Measurements from ENCODE around the gene KIAA0319L.

Gene KIAA0319L

GRCh38 chr1:35569936-35570335, 12.7 kb upstream of the KIAA0319L start:
- no peak overlapping the region for H3K4me2 ChIP-seq (ENCODE audit: low read length)
- no peak overlapping the region for H3K4me3 ChIP-seq (ENCODE audit: low read length)
- no peaks in the 10 kb centered on the region for H3K9me3 ChIP-seq (replicated peaks; ENCODE audit: low read length)
- peaks cover 11% of the 10 kb centered on the region for H3K4me1 ChIP-seq (ENCODE audit: control insufficient read depth, insufficient read depth, low read length)
- H3K9ac ChIP-seq (ENCODE audit: low read depth, low read length) = no peak overlapping the region
- H3K36me3 ChIP-seq (ENCODE audit: insufficient read depth, low read length) = peaks cover 16% of the 10 kb centered on the region
- H3K27me3 ChIP-seq (ENCODE audit: control insufficient read depth, insufficient read depth, low read length) = peaks cover 8% of the 10 kb centered on the region

GRCh38 chr1:35568975-35569395, 11.8 kb upstream of the KIAA0319L start:
- Histone ChIP-seq H3K27me3 (ENCODE audit: control insufficient read depth, insufficient read depth, low read length) (peaks cover 8% of the 10 kb centered on the region), H3K9me3 (replicated peaks; ENCODE audit: low read length) (no peaks in the 10 kb centered on the region), H3K36me3 (ENCODE audit: insufficient read depth, low read length) (peaks cover 23% of the 10 kb centered on the region), H3K4me2 (ENCODE audit: low read length) (no peak overlapping the region), H3K4me3 (ENCODE audit: low read length) (no peak overlapping the region), H3K4me1 (ENCODE audit: control insufficient read depth, insufficient read depth, low read length) (peaks cover 11% of the 10 kb centered on the region), H3K9ac (ENCODE audit: low read depth, low read length) (no peak overlapping the region)

- H3K27me3 ChIP-seq (ENCODE audit: control insufficient read depth, insufficient read depth, low read length) = peaks cover 8% of the 10 kb centered on the region
These were observed 10.8 kb upstream of the KIAA0319L start for GRCh38 chr1:35567947-35568558.

GRCh38 chr1:35565742-35566133, 8.5 kb upstream of the KIAA0319L start:
- no peak overlapping the region for H3K4me3 ChIP-seq (ENCODE audit: low read length)
- peaks cover 16% of the 10 kb centered on the region for H3K4me1 ChIP-seq (ENCODE audit: control insufficient read depth, insufficient read depth, low read length)
- H3K9me3 ChIP-seq (replicated peaks; ENCODE audit: low read length) = no peaks in the 10 kb centered on the region
- H3K9ac ChIP-seq (ENCODE audit: low read depth, low read length) = no peak overlapping the region
- H3K4me2 ChIP-seq (ENCODE audit: low read length) = no peak overlapping the region
- no peaks in the 10 kb centered on the region for H3K27me3 ChIP-seq (ENCODE audit: control insufficient read depth, insufficient read depth, low read length)
- H3K36me3 ChIP-seq (ENCODE audit: insufficient read depth, low read length) = peaks cover 55% of the 10 kb centered on the region

More at GRCh38 chr1:35567947-35568558, 10.8 kb upstream of the KIAA0319L start:
- Histone ChIP-seq H3K9me3 (replicated peaks; ENCODE audit: low read length) (no peaks in the 10 kb centered on the region), H3K9ac (ENCODE audit: low read depth, low read length) (no peak overlapping the region), H3K4me3 (ENCODE audit: low read length) (no peak overlapping the region), H3K4me2 (ENCODE audit: low read length) (no peak overlapping the region), H3K4me1 (ENCODE audit: control insufficient read depth, insufficient read depth, low read length) (peaks cover 8% of the 10 kb centered on the region), H3K36me3 (ENCODE audit: insufficient read depth, low read length) (peaks cover 31% of the 10 kb centered on the region)

GRCh38 chr1:35564884-35565741, 7.9 kb upstream of the KIAA0319L start:
- peaks cover 21% of the 10 kb centered on the region for H3K4me1 ChIP-seq (ENCODE audit: control insufficient read depth, insufficient read depth, low read length)
- H3K9me3 ChIP-seq (replicated peaks; ENCODE audit: low read length) = no peaks in the 10 kb centered on the region
- H3K27me3 ChIP-seq (ENCODE audit: control insufficient read depth, insufficient read depth, low read length) = no peaks in the 10 kb centered on the region
- H3K36me3 ChIP-seq (ENCODE audit: insufficient read depth, low read length) = peaks cover 56% of the 10 kb centered on the region
- no peak overlapping the region for H3K4me2 ChIP-seq (ENCODE audit: low read length)
- no peak overlapping the region for H3K9ac ChIP-seq (ENCODE audit: low read depth, low read length)
- no peak overlapping the region for H3K4me3 ChIP-seq (ENCODE audit: low read length)

- H3K4me2 ChIP-seq (ENCODE audit: low read length) = no peak overlapping the region
- H3K36me3 ChIP-seq (ENCODE audit: insufficient read depth, low read length) = peaks cover 56% of the 10 kb centered on the region
- H3K9me3 ChIP-seq (replicated peaks; ENCODE audit: low read length) = no peaks in the 10 kb centered on the region
- H3K4me3 ChIP-seq (ENCODE audit: low read length) = no peak overlapping the region
- H3K4me1 ChIP-seq (ENCODE audit: control insufficient read depth, insufficient read depth, low read length) = peaks cover 23% of the 10 kb centered on the region
- no peak overlapping the region for H3K9ac ChIP-seq (ENCODE audit: low read depth, low read length)
- H3K27me3 ChIP-seq (ENCODE audit: control insufficient read depth, insufficient read depth, low read length) = no peaks in the 10 kb centered on the region
These were observed 7.1 kb upstream of the KIAA0319L start for GRCh38 chr1:35564037-35564883.

- Histone ChIP-seq H3K4me3 (ENCODE audit: low read length) (no peak overlapping the region), H3K4me1 (ENCODE audit: control insufficient read depth, insufficient read depth, low read length) (peaks cover 26% of the 10 kb centered on the region), H3K9me3 (replicated peaks; ENCODE audit: low read length) (no peaks in the 10 kb centered on the region), H3K4me2 (ENCODE audit: low read length) (no peak overlapping the region), H3K9ac (ENCODE audit: low read depth, low read length) (no peak overlapping the region), H3K27me3 (ENCODE audit: control insufficient read depth, insufficient read depth, low read length) (no peaks in the 10 kb centered on the region), H3K36me3 (ENCODE audit: insufficient read depth, low read length) (peaks cover 56% of the 10 kb centered on the region)
These were observed 6.0 kb upstream of the KIAA0319L start for GRCh38 chr1:35563166-35563565.

GRCh38 chr1:35561972-35562680, 4.9 kb upstream of the KIAA0319L start:
- H3K4me1 ChIP-seq (ENCODE audit: control insufficient read depth, insufficient read depth, low read length) = peaks cover 26% of the 10 kb centered on the region
- no peaks in the 10 kb centered on the region for H3K9me3 ChIP-seq (replicated peaks; ENCODE audit: low read length)
- no peaks in the 10 kb centered on the region for H3K27me3 ChIP-seq (ENCODE audit: control insufficient read depth, insufficient read depth, low read length)
- no peak overlapping the region for H3K9ac ChIP-seq (ENCODE audit: low read depth, low read length)
- H3K4me2 ChIP-seq (ENCODE audit: low read length) = peak overlapping the region; percentile 70
- peaks cover 54% of the 10 kb centered on the region for H3K36me3 ChIP-seq (ENCODE audit: insufficient read depth, low read length)
- H3K4me3 ChIP-seq (ENCODE audit: low read length) = no peak overlapping the region

GRCh38 chr1:35561297-35561971, 4.2 kb upstream of the KIAA0319L start:
- H3K36me3 ChIP-seq (ENCODE audit: insufficient read depth, low read length) = peaks cover 48% of the 10 kb centered on the region
- peak overlapping the region; percentile 48 for H3K4me3 ChIP-seq (ENCODE audit: low read length)
- no peaks in the 10 kb centered on the region for H3K27me3 ChIP-seq (ENCODE audit: control insufficient read depth, insufficient read depth, low read length)
- H3K4me1 ChIP-seq (ENCODE audit: control insufficient read depth, insufficient read depth, low read length) = peaks cover 29% of the 10 kb centered on the region
- peak overlapping the region; percentile 70 for H3K4me2 ChIP-seq (ENCODE audit: low read length)
- peak overlapping the region; percentile 3 for H3K9ac ChIP-seq (ENCODE audit: low read depth, low read length)
- H3K9me3 ChIP-seq (replicated peaks; ENCODE audit: low read length) = no peaks in the 10 kb centered on the region

- Histone ChIP-seq H3K4me1 (ENCODE audit: control insufficient read depth, insufficient read depth, low read length) (peaks cover 37% of the 10 kb centered on the region), H3K4me3 (ENCODE audit: low read length) (peak overlapping the region; percentile 48), H3K9me3 (replicated peaks; ENCODE audit: low read length) (no peaks in the 10 kb centered on the region), H3K27me3 (ENCODE audit: control insufficient read depth, insufficient read depth, low read length) (no peaks in the 10 kb centered on the region), H3K36me3 (ENCODE audit: insufficient read depth, low read length) (peaks cover 43% of the 10 kb centered on the region), H3K4me2 (ENCODE audit: low read length) (peak overlapping the region; percentile 70), H3K9ac (ENCODE audit: low read depth, low read length) (peak overlapping the region; percentile 3)
These were observed 3.3 kb upstream of the KIAA0319L start for GRCh38 chr1:35560256-35561225.
